A673 (cell line): ENCODE measurements around the gene ADAMTS15. TPM values are rescaled to one million over a fixed set of nuclear protein-coding genes. Genes with fewer than 3 reads are reported as not detected.

Source experiments
- BruUV-seq: library from RNA; stranded (reverse); fragments of 400-500 nt; replicated peaks from 2 replicates; lab custom pipeline; 2021; lab: Mats Ljungman, UMichigan
- CTCF ChIA-PET: fragments of 300-600 bp; sonication (Branson Sonifier 250); formaldehyde crosslinking; loops from one replicate; lab custom pipeline; 2022; ENCODE audit warnings: antibody characterized with exemption; lab: Charles Lee
- POLR2A ChIA-PET: fragments of 300-600 bp; sonication (Branson Sonifier 250); formaldehyde crosslinking; loops from one replicate; lab custom pipeline; 2022; ENCODE audit warnings: antibody characterized with exemption; ENCODE audit not compliant: low non-redundant PET; lab: Charles Lee
- DNase-seq: peaks from one replicate; pipeline ENCODE4 v3.0.0-alpha.2; 2015; ENCODE audit warnings: low spot score
- H3K27ac ChIP-seq: fragments of 200-600 bp; sonication (generic); 2 replicates; pipeline ENCODE4 v1.5.1; 2016; ENCODE audit warnings: mixed run types, low read depth, mild to moderate bottlenecking, mixed read lengths, antibody characterized with exemption, low read length; ENCODE audit not compliant: poor library complexity, severe bottlenecking
- H3K27me3 ChIP-seq: fragments of 200-600 bp; sonication (generic); replicated peaks from 2 replicates; pipeline ENCODE4 v1.6.1; 2017; ENCODE audit warnings: mixed run types, low read depth, mild to moderate bottlenecking, mixed read lengths, antibody characterized with exemption, low read length; ENCODE audit not compliant: insufficient read depth, poor library complexity
- H3K36me3 ChIP-seq: fragments of 200-600 bp; sonication (generic); 2 replicates; pipeline ENCODE4 v1.6.1; 2016; ENCODE audit warnings: mixed run types, mild to moderate bottlenecking, mixed read lengths, antibody characterized with exemption, low read length; ENCODE audit not compliant: insufficient read depth, poor library complexity, severe bottlenecking
- H3K4me1 ChIP-seq: fragments of 200-600 bp; sonication (generic); 2 replicates; pipeline ENCODE4 v1.6.1; 2017; ENCODE audit warnings: mixed run types, mild to moderate bottlenecking, mixed read lengths, antibody characterized with exemption, low read length; ENCODE audit not compliant: insufficient read depth, poor library complexity, severe bottlenecking
- H3K4me3 ChIP-seq: fragments of 200-600 bp; sonication (generic); 2 replicates; pipeline ENCODE4 v1.5.1; 2016; ENCODE audit warnings: low read depth, mixed run types, mild to moderate bottlenecking, mixed read lengths, low read length; ENCODE audit not compliant: poor library complexity, severe bottlenecking
- H3K9me3 ChIP-seq: fragments of 200-600 bp; sonication (generic); 2 replicates; pipeline ENCODE4 v1.6.1; 2016; ENCODE audit warnings: mixed run types, low read depth, mild to moderate bottlenecking, mixed read lengths, antibody characterized with exemption, low read length; ENCODE audit not compliant: poor library complexity, severe bottlenecking
- CTCF ChIP-seq: fragments of 300-800, 200-600 bp; sonication (generic); conservative IDR thresholded peaks from 2 replicates; pipeline ENCODE4 v1.5.1; 2017; ENCODE audit warnings: low read depth, mild to moderate bottlenecking, antibody characterized with exemption, low read length, moderate library complexity, mixed read lengths
- EZH2 ChIP-seq: fragments of 200-600 bp; sonication (generic); IDR thresholded peaks from 2 replicates; pipeline ENCODE4 v1.6.1; 2017; ENCODE audit warnings: borderline replicate concordance, low read depth, mild to moderate bottlenecking, mixed read lengths, antibody characterized with exemption, low read length; ENCODE audit not compliant: poor library complexity, severe bottlenecking
- intact Hi-C: fragments of 100-400 bp; cut with micrococcal nuclease; formaldehyde crosslinking; loops from one replicate; pipeline ENCODE4 v1.10.0; 2022; ENCODE audit not compliant: unreplicated experiment
- total RNA-seq: library from RNA; stranded (reverse); gene quantifications from 2 replicates; pipeline ENCODE4 v1.2.3, GENCODE V29; 2021

The ADAMTS15 gene
- total RNA-seq, 1 experiment from 2014 or later: 0.99 TPM

GRCh38 chr11:130420478-130421198 lies 27.8 kb upstream of the ADAMTS15 start:
- POLR2A ChIA-PET: no interaction called here
- intact Hi-C loops: no loop called here
- no TSS peak for BruUV-seq

GRCh38 chr11:130421199-130421585 lies 27.3 kb upstream of the ADAMTS15 start:
- intact Hi-C loops: no loop called here
- DNase-seq: no peak
- Histone ChIP-seq H3K27ac (no peak overlapping the region), H3K36me3 (no peaks in the 10 kb centered on the region), H3K4me1 (no peaks in the 10 kb centered on the region), H3K4me3 (no peak overlapping the region), H3K27me3 (peaks cover 63% of the 10 kb centered on the region), H3K9me3 (no peaks in the 10 kb centered on the region)
- ChIA-PET CTCF (interaction anchor here (1.2 kb wide), 1 partner anchor 10 kb away, joined by 5 read pairs; no protein-coding TSS in a partner anchor), POLR2A (no interaction called here)
- no TSS peak for BruUV-seq
- TF ChIP-seq EZH2: no peak
- no peak for TF ChIP-seq CTCF

More at GRCh38 chr11:130420478-130421198, 27.8 kb upstream of the ADAMTS15 start:
- Histone ChIP-seq H3K27me3 (peaks cover 63% of the 10 kb centered on the region), H3K27ac (no peak overlapping the region), H3K4me1 (no peaks in the 10 kb centered on the region), H3K9me3 (no peaks in the 10 kb centered on the region), H3K36me3 (no peaks in the 10 kb centered on the region), H3K4me3 (no peak overlapping the region)
- TF ChIP-seq CTCF (no peak), EZH2 (no peak)
- DNase-seq: no peak
- CTCF ChIA-PET: interaction anchor here (1.2 kb wide), 1 partner anchor 10 kb away, joined by 5 read pairs; no protein-coding TSS in a partner anchor

DNA sequence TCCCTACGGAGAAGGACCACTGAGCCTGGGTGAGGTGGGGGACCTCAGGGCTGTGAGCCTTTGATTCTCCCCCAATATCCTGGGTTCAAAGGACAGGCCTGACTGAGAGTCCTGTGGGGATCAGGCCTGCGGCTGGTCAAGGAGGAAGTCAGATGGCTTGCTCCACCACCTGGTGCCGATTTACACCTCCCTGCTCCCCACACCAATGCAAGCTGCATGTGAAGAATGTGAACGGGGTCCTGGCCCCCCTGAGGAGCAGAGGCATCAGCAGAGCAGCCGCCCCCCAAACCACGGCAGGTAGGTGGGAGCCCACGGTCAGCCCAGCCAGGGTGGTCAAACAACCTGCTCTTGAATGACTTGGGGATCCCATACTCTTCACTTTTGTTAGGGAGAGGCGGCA lies 26.7 kb upstream of the ADAMTS15 start:
- no peaks in the 10 kb centered on the region for H3K36me3 ChIP-seq
- BruUV-seq: no TSS peak
- H3K4me3 ChIP-seq: no peak overlapping the region
- no peak for TF ChIP-seq EZH2
- no peak for TF ChIP-seq CTCF
- H3K4me1 ChIP-seq: no peaks in the 10 kb centered on the region
- intact Hi-C loops: no loop called here
- H3K9me3 ChIP-seq: no peaks in the 10 kb centered on the region
- ChIA-PET POLR2A (no interaction called here), CTCF (interaction anchor here (1.2 kb wide), 1 partner anchor 9 kb away, joined by 5 read pairs; no protein-coding TSS in a partner anchor)
- peaks cover 65% of the 10 kb centered on the region for H3K27me3 ChIP-seq
- H3K27ac ChIP-seq: no peak overlapping the region
- DNase-seq: no peak
